ENCODE measurements around the gene ACOX3.

Gene ACOX3

GRCh38 chr4:8334786-8335460 lies 105.6 kb downstream of the ACOX3 start:
- DNase-seq (ENCODE audit: low spot score), result no peak

GRCh38 chr4:8333726-8334460 lies 106.6 kb downstream of the ACOX3 start:
- no peak for DNase-seq (ENCODE audit: low spot score)

GRCh38 chr4:8332891-8333331 lies 107.6 kb downstream of the ACOX3 start:
- no peak for DNase-seq (ENCODE audit: low spot score)

- DNase-seq (ENCODE audit: low spot score), result no peak
Observed at GRCh38 chr4:8332038-8332857, 108.3 kb downstream of the ACOX3 start.

- no peak for DNase-seq (ENCODE audit: low spot score)
Observed at GRCh38 chr4:8331575-8331955, 109.0 kb downstream of the ACOX3 start.

- DNase-seq (ENCODE audit: low spot score), result no peak
Observed at GRCh38 chr4:8330821-8331574, 109.5 kb downstream of the ACOX3 start.

- DNase-seq (ENCODE audit: low spot score), result no peak
Observed at GRCh38 chr4:8329859-8330761, 110.4 kb downstream of the ACOX3 start.

- no peak for DNase-seq (ENCODE audit: low spot score)
Observed at GRCh38 chr4:8329560-8329858, 111.0 kb downstream of the ACOX3 start.

GRCh38 chr4:8328866-8329559 lies 111.5 kb downstream of the ACOX3 start:
- DNase-seq (ENCODE audit: low spot score), result no peak

GRCh38 chr4:8328456-8328855 lies 112.1 kb downstream of the ACOX3 start:
- DNase-seq (ENCODE audit: low spot score), result no peak

GRCh38 chr4:8326206-8326605 lies 114.3 kb downstream of the ACOX3 start:
- no peak for DNase-seq (ENCODE audit: low spot score)

GRCh38 chr4:8325291-8325973 lies 115.1 kb downstream of the ACOX3 start:
- DNase-seq (ENCODE audit: low spot score), result no peak

- DNase-seq (ENCODE audit: low spot score), result no peak
Observed at GRCh38 chr4:8324640-8325239, 115.8 kb downstream of the ACOX3 start.

GRCh38 chr4:8323947-8324555 lies 116.5 kb downstream of the ACOX3 start:
- DNase-seq (ENCODE audit: low spot score), result no peak

- DNase-seq (ENCODE audit: low spot score), result no peak
Observed at GRCh38 chr4:8322794-8323704, 117.5 kb downstream of the ACOX3 start.

- no peak for DNase-seq (ENCODE audit: low spot score)
Observed at GRCh38 chr4:8321771-8322170, 118.8 kb downstream of the ACOX3 start.

GRCh38 chr4:8321220-8321619 lies 119.3 kb downstream of the ACOX3 start:
- DNase-seq (ENCODE audit: low spot score), result no peak

- no peak for DNase-seq (ENCODE audit: low spot score)
Observed at GRCh38 chr4:8320386-8320750, 120.2 kb downstream of the ACOX3 start.
